Hematopoietic multipotent progenitor cell treated with erythropoietin and hydrocortisone succinate and interleukin-3 and kit ligand, for 17 days (in vitro differentiated cells): ENCODE measurements around the gene NHERF2.
A peak's percentile ranks its signal among the peaks of the same experiment; 100 is the strongest.

Experiments used
- DNase-seq: peaks from one replicate; pipeline ENCODE4 v3.0.0-alpha.2; 2015; ENCODE audit warnings: low spot score

NHERF2 gene

GRCh38 chr16:2040787-2041522 lies 14.3 kb downstream of the NHERF2 start:
- DNase-seq: no peak

- DNase-seq: no peak
Measured at GRCh38 chr16:2042171-2042985, 15.7 kb downstream of the NHERF2 start.

GRCh38 chr16:2042986-2043666 lies 16.4 kb downstream of the NHERF2 start:
- no peak for DNase-seq

GRCh38 chr16:2043667-2044451 lies 17.2 kb downstream of the NHERF2 start:
- DNase-seq: no peak

GRCh38 chr16:2044541-2044940 lies 17.8 kb downstream of the NHERF2 start:
- no peak for DNase-seq

- no peak for DNase-seq
Measured at GRCh38 chr16:2045965-2046892, 19.5 kb downstream of the NHERF2 start.

GRCh38 chr16:2046893-2047329 lies 20.2 kb downstream of the NHERF2 start:
- DNase-seq: no peak

GRCh38 chr16:2047330-2048115 lies 20.8 kb downstream of the NHERF2 start, which contains the start of the genes NTHL1 and TSC2:
Gene NTHL1, minus strand, starts transcription at chr16:2047834. Its CDS starts 11 bp downstream, at chr16:2047823.
Gene TSC2, plus strand, starts transcription at chr16:2047985. Its CDS starts 631 bp downstream, at chr16:2048616.
- DNase-seq: peak; percentile 95

GRCh38 chr16:2048116-2048543 lies 21.4 kb downstream of the NHERF2 start:
- no peak for DNase-seq

GRCh38 chr16:2053211-2053610 lies 26.5 kb downstream of the NHERF2 start:
- no peak for DNase-seq

GRCh38 chr16:2053897-2054296 lies 27.2 kb downstream of the NHERF2 start:
- DNase-seq: no peak

GRCh38 chr16:2054543-2055245 lies 28.0 kb downstream of the NHERF2 start:
- DNase-seq: no peak

- no peak for DNase-seq
Measured at GRCh38 chr16:2056077-2056476, 29.4 kb downstream of the NHERF2 start.

GRCh38 chr16:2056681-2057407 lies 30.1 kb downstream of the NHERF2 start:
- no peak for DNase-seq

- no peak for DNase-seq
Measured at GRCh38 chr16:2057438-2057837, 30.7 kb downstream of the NHERF2 start.

- DNase-seq: no peak
Measured at GRCh38 chr16:2058420-2058819, 31.7 kb downstream of the NHERF2 start.

GRCh38 chr16:2058872-2059271 lies 32.2 kb downstream of the NHERF2 start:
- DNase-seq: no peak

GRCh38 chr16:2060346-2060745 lies 33.6 kb downstream of the NHERF2 start:
- DNase-seq: no peak
